OCI-LY7 (cell line): Measurements from ENCODE around the gene NPAT.

Source experiments
- CTCF ChIP-seq: fragments of 200-600 bp; sonication (generic); conservative IDR thresholded peaks from 2 replicates; pipeline ENCODE4 v1.5.1; 2014; ENCODE audit warnings: mild to moderate bottlenecking, antibody characterized with exemption, low read length, moderate library complexity, mixed read lengths
- EZH2phosphoT487 ChIP-seq: fragments of 200-600 bp; sonication (generic); IDR thresholded peaks from 2 replicates; pipeline ENCODE4 v1.6.1; 2018; ENCODE audit warnings: low read depth, borderline replicate concordance, mild to moderate bottlenecking, mixed run types, antibody characterized with exemption, low read length, moderate library complexity, mixed read lengths

- TF ChIP-seq CTCF (no peak), EZH2phosphoT487 (no peak)
Observed at GRCh38 chr11:108112057-108112456, 110.4 kb downstream of the NPAT start.
